ENCODE results near the gene GRIFIN.

Gene GRIFIN

DNA sequence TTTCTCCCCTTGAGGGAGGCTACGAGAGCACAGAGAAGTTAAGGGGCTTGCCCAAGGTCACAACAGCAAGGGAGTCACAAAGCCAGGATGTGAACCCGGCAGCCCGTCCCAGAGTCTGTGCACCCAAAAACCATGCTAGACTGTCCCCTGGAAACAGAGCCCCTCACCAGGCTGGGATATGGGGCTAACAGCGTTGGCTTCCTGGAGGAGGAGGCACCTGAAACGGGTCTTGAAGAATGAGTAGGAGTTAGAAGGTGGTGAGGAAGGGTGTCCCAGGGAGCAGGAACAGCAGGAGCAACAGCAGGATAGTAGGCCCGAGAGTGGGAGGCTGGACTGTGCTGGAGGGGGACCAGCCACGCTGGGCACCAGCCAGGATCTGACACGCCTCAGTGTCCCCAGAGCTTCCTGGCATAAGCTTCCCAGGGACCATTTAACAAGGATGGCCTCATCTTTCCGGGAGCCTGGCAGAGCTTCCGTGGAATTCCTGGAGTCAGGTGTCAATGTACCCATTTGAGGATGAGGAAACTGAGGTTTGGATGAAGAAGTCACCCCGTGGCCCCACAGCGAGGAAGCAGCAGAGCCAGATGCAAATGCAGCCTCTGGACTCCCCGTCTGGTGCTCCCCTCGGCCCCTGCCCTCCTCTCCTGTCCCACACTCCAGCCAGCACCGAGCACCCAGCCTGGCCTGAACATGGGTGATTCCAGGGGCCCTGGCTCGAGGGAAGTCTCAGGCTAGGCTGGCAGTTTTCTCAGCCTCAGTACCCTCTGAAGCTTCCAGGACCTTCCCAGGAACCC lies 3.3 kb upstream of the GRIFIN start:
- no peaks in the 10 kb centered on the region for H3K9me3 Mint-ChIP-seq
- no peak overlapping the region for H3K4me3 Mint-ChIP-seq
- ATAC-seq: no peak
- no peak for DNase-seq (ENCODE audit: low spot score in 2 of 2)
- peak overlapping the region; percentile 35 for H3K27ac Mint-ChIP-seq
- no peaks in the 10 kb centered on the region for H3K36me3 Mint-ChIP-seq
- H3K4me1 Mint-ChIP-seq: peaks cover 15% of the 10 kb centered on the region

DNA sequence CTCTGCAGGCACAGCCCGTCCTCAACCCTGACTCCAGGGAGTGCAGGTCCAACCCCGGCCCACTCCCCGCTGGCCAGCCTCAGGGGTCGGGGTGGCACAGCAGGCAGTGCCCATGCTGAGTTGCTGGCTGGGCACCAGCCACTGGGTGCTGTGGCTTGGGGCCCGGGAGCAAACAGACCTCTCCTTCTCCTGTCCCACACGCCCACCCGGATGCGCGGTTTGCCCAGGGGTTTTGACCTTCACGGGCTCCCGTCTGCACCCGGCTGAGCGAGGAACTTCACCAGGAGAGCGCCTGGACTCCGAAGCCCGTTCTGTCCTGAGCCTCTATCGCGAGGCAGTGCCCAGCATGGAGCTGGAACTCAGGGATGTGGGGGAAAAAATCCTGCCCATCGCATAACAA lies 2.6 kb upstream of the GRIFIN start:
- DNase-seq (ENCODE audit: low spot score in 2 of 2): no peak
- Mint-ChIP-seq H3K27ac (peak overlapping the region; percentile 35), H3K9me3 (no peaks in the 10 kb centered on the region), H3K4me1 (peaks cover 15% of the 10 kb centered on the region), H3K36me3 (no peaks in the 10 kb centered on the region), H3K4me3 (no peak overlapping the region)
- ATAC-seq: no peak

DNA sequence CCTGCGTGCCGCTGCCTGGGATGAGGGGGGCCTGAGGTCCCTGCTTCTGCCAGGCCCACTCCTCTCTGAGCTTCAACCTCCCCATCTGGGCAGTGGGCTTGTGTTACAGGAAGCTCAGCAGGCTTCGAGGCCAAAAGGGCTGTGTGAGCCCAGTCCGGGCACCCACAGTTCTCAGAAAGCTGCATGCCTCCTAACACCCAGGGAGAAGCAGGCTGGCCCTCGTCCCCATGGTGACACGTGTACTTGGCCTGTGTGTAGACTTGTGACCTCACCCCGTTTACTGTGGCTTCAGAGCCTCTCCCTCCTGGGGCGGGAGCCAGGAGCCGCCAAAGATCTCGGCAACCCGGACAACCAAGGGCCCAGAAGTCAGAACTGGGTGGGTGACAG lies 2.2 kb upstream of the GRIFIN start:
- H3K27ac Mint-ChIP-seq: peak overlapping the region; percentile 29
- H3K36me3 Mint-ChIP-seq: no peaks in the 10 kb centered on the region
- no peak for ATAC-seq
- H3K4me1 Mint-ChIP-seq: peaks cover 15% of the 10 kb centered on the region
- H3K4me3 Mint-ChIP-seq: peak overlapping the region; percentile 20
- DNase-seq (ENCODE audit: low spot score in 2 of 2): no peak
- no peaks in the 10 kb centered on the region for H3K9me3 Mint-ChIP-seq

DNA sequence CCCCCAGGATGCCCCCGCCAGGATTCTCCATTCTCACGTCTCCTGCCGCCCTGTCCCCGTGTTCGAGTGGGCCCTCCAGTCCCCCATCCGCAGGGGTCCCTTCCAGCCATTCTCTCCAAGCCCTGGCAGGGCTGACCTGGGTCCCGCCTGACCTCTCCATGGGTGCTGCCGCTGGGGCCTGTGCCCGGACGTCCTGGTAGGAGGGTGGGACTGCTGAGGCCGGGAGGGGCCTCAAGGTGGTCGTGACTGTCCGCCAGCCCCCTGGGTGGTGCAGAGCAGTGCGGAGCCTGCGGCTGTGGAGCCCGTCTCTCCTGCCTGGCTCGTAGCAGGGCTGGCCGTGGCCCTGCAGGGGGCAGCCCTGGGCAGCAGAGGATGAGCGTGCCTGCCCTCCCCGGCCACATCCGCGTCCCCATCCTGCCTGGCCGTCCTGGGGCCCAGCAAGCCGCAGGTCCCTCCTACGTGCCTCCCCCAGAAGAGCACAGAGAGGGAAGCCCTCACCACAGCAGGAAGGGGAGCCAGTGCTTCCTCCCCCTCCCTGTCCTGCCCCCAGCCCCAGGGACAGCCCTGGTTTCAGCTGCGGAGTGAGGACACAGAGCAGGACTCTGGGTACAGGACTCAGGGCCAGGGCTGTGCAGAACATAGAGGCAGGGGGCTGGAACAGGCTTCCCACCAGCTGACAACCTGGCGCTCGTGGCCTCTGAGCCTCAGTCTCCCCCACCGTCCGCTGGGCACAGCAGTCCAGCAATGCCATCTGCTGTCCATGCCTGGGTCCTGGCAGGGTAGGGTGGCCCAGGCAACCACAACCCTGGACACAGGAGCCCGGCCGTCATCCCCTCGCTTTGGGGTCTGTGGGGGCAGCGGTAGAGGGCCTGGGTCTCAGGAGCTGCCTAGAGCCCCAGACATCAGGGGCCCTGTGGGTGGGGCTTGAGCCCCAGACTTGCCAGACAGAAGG lies 1.5 kb upstream of the GRIFIN start:
- ATAC-seq: peak; percentile 96
- Mint-ChIP-seq H3K9me3 (no peaks in the 10 kb centered on the region), H3K27ac (peak overlapping the region; percentile 29), H3K36me3 (no peaks in the 10 kb centered on the region), H3K4me3 (peak overlapping the region; percentile 20), H3K4me1 (peaks cover 15% of the 10 kb centered on the region)
- DNase-seq (ENCODE audit: low spot score in 2 of 2): peak; percentile 68 to 81

DNA sequence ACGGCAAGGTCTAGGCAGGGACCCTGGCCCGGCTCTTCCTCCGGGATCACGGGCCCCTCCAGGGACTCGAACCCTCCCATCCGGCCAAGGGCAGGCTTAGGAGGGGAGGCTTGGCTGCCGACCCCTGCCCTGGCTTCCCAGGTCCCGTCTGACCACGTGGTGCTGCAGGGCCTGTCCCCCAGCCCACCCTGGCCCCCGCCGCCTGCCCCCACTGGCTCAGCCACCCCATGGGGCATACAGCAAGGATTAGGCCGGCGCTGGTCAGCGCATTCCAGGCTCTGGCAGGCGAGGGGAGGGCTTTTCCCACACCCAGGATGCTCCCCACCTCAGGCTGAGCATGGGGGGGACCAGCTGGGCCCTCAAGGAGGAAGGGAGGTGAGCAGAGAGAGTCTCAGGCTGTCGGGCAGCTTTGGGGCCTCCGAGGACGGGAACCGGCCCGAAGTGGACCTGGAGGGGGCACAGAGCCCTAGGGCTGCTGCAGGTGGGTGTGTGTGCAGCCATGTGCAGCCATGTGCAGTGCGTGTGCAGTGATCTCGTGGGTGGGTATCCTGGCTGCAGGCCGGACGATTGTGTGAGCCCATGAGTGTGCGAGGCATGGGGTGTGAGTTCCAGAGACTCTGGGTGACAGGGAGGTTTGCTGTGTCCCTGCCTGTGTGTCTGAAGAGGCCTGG lies 713 bp upstream of the GRIFIN start:
- Mint-ChIP-seq H3K27ac (no peak overlapping the region), H3K36me3 (no peaks in the 10 kb centered on the region), H3K4me1 (peaks cover 15% of the 10 kb centered on the region), H3K4me3 (peak overlapping the region; percentile 20), H3K9me3 (no peaks in the 10 kb centered on the region)
- DNase-seq (ENCODE audit: low spot score in 2 of 2) (no peak), ATAC-seq (no peak)

DNA sequence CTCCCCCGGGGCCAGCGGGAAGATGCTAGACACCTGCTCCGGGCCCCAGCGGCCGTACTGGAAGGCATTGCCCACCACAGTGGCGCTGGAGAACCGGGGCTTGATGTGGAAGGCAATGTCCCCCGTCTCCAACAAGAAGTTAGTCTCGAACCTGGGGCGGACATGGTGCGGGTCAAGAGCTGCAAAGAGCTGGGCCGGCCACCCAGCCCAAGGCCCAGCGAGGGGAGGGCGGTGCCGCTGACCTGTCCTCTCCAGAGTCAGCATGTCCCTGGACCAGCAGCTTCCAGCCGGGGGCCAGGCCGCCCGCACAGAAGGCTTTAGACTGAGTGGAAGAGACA lies 551 bp downstream of the GRIFIN start:
- ATAC-seq: no peak
- no peak for DNase-seq (ENCODE audit: low spot score in 2 of 2)
- Mint-ChIP-seq H3K4me1 (peaks cover 15% of the 10 kb centered on the region), H3K36me3 (peaks cover 2% of the 10 kb centered on the region), H3K9me3 (no peaks in the 10 kb centered on the region), H3K27ac (no peak overlapping the region), H3K4me3 (no peak overlapping the region)

DNA sequence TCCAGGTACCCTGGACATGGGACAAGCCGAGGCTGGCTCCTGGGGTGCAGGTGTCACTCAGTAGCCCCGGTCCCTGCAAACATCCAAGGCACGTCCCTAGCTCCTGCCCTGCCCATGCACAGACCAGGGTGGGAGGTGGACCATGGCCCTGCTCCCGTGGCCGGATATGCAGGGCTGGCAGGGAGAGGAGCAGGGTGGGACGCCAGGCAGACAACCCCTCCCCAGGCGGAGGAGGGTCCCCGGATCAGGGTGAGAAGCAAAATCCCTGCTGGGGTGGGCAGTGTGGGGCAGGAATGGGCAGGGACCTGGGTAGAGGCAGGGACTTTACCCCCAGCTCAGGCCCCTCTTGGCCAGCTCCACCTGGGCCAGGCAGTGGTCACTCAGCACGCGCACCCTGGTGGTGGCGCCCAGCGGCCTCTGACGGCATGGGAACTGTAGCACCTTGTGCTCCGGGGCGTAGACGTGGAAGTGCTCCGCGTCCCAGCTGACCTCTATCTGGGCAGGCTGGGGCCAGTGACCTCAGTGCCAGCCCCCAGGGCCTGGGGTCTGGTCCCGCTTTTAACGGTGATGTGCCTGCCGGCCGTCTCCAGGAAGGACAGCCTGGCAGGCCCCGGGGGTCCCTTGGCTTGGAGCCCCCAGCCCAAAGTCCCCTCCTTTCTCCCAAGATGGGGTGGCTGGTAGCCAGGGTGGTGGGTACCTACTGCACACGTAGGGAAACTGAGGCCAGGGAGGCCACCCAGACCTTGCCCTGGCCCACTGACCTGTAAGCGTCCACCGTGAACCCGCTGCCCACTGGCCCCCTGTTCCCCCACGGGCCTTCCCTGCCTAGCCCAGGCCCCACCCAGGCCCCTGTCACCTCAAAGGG lies 1.2 kb downstream of the GRIFIN start:
- Mint-ChIP-seq H3K4me3 (no peak overlapping the region), H3K36me3 (peaks cover 6% of the 10 kb centered on the region), H3K9me3 (no peaks in the 10 kb centered on the region), H3K27ac (no peak overlapping the region), H3K4me1 (peaks cover 15% of the 10 kb centered on the region)
- DNase-seq (ENCODE audit: low spot score in 2 of 2): no peak
- no peak for ATAC-seq

DNA sequence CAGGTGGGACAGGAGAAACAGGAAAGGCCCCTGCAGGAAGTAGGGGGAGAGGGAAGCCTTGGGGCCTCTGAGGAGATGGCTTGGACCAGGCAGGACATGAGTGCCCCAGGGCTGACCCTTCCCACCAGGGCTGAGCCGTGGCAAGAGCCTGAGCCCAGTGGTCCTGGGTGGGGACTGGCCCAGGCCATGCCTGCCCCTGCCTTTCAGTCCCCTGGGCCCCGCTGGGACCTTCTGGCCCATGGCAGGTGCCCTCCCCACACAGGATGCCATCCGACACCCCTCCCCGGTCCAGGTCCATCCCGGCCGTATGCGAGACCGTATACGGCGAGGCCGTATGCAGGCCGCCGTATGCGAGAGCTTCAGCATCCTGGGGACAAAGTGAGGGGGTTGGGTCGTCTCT lies 2.0 kb downstream of the GRIFIN start:
- no peaks in the 10 kb centered on the region for H3K9me3 Mint-ChIP-seq
- peaks cover 6% of the 10 kb centered on the region for H3K36me3 Mint-ChIP-seq
- peaks cover 16% of the 10 kb centered on the region for H3K4me1 Mint-ChIP-seq
- ATAC-seq: no peak
- H3K4me3 Mint-ChIP-seq: no peak overlapping the region
- DNase-seq (ENCODE audit: low spot score in 2 of 2): no peak
- H3K27ac Mint-ChIP-seq: no peak overlapping the region

DNA sequence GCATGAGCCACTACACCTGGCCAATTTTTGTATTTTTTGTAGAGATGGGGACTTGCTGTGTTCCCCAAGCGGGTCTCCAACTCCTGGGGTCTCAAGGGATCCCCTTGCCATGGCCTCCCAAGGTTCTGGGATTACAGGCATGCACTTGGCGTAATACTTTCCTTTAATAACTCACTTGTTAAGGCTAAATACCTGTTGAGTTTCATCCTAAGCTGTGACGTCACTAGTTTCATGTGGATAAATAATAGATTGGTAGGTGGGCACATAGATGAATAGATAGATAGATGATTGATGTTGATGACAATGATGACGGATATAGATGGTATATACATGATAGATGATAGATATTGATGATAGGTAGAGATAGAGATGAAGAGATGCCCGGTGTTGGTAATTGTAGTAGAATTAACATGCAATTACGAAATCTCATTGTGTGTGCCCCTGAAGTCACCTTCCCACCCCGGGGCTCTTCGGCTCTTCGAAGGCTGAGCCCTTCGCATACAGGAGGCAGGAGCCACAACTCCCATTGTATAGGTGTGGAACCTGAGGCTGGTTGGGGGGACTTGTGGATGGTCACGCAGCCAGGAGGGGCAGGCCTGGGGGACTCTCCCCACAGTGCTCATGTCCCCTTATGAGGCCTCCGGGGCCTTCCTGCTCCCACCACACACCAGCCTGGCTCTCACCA lies 2.6 kb downstream of the GRIFIN start:
- Mint-ChIP-seq H3K36me3 (peaks cover 6% of the 10 kb centered on the region), H3K9me3 (no peaks in the 10 kb centered on the region), H3K4me1 (peaks cover 22% of the 10 kb centered on the region), H3K27ac (no peak overlapping the region), H3K4me3 (no peak overlapping the region)
- no peak for DNase-seq (ENCODE audit: low spot score in 2 of 2)
- no peak for ATAC-seq

DNA sequence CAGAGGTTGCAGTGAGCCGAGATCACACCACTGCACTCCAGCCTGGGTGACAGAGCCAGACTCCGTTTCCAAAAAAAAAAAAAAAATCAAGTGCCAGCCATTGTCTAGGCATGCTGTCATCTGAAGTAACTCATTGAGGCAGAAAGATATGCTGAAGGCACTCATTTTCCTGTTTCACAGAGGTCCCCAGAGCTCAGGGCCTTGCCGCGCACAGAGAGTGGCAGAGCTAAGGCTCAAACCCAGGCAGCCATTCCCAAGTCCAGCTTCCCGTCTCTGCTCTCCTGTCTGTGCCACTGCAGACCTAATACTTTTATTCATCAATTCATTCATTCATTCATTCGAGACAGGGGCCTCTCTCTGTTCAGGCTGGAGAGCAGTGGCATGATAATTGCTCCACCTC lies 3.5 kb downstream of the GRIFIN start:
- DNase-seq (ENCODE audit: low spot score in 2 of 2) (no peak), ATAC-seq (no peak)
- Mint-ChIP-seq H3K4me1 (peaks cover 15% of the 10 kb centered on the region), H3K9me3 (no peaks in the 10 kb centered on the region), H3K27ac (no peak overlapping the region), H3K4me3 (no peak overlapping the region), H3K36me3 (peaks cover 6% of the 10 kb centered on the region)

DNA sequence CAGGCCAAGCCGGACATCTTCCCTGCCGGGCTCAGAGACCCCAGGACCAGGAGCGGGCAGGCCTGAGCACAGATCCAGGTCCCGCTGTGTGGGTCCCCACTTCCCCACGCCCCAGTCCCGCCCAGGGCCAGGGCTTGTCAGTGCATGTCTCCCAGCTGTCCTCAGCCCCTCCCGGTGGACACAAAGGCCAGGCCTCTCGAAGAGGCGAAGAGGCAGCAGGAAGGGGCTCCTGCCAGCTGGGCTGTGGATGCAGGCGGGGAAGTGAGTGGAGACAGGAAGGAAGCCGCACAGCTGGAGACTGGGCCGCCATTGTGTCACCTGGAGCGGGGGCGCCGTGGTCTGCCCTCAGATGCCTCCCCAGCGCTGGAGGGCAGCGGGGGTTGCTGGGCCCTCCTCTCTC lies 4.8 kb downstream of the GRIFIN start:
- DNase-seq (ENCODE audit: low spot score in 2 of 2) (no peak), ATAC-seq (no peak)
- Mint-ChIP-seq H3K27ac (no peak overlapping the region), H3K4me3 (no peak overlapping the region), H3K9me3 (no peaks in the 10 kb centered on the region), H3K4me1 (peaks cover 8% of the 10 kb centered on the region), H3K36me3 (peaks cover 6% of the 10 kb centered on the region)

DNA sequence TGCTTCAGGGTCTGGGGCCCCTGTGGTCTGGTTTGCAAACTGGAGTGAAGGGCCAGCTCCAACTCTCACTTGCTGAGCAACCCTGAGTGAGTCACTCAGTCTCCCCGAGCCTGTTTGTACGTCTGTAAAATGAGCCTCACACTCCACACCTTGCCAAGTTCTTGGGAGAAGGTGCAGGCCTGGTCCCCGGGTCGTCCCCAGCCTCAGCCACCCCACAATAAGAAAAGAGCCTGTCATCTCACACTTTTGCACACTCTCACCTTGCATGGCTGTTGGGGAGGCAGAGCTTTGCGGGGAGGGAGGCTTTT lies 5.2 kb downstream of the GRIFIN start:
- Mint-ChIP-seq H3K9me3 (no peaks in the 10 kb centered on the region), H3K36me3 (peaks cover 6% of the 10 kb centered on the region), H3K27ac (no peak overlapping the region), H3K4me1 (peaks cover 8% of the 10 kb centered on the region), H3K4me3 (no peak overlapping the region)
- ATAC-seq: no peak
- no peak for DNase-seq (ENCODE audit: low spot score in 2 of 2)

DNA sequence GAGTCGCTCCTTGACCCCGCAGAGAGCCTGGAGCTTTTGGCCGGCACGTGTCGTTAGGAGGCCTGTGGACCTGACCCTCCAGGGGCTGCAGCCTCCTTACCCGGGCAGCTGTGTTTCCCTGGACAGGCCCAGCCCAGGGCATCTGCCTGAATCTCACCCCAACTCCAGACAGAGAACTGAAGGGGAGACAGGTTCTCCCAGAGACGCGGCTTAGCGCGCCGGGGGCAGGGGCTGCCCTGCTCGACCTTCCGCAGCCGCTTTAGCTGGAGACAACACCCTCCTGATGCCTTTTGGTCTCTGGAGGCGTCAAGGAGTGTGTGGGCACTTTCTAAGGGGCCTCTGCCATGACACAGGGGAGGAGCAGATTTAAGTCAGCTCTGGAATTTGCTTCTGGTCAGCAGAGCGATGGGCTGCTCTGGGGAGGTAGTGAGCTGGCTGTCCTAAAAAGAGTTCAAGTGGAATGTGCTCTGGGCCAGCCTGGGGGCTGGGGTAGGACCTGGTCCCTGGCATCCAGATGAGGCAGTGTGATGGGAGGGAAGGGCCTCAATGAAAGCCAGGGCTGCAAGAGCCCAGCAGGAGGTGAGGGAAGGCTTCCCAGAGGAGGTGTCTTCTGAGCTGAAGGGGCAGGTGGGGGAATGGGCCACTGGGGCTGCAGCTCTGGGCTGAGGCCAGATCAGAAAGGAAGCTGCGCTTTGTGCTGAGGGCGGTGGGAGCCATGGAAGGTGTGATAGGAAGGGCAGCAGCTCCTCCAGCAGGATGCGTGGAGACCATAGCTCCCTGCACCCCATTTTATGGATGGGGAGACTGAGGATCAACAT lies 5.8 kb downstream of the GRIFIN start:
- Mint-ChIP-seq H3K4me3 (no peak overlapping the region), H3K27ac (no peak overlapping the region), H3K36me3 (peaks cover 6% of the 10 kb centered on the region), H3K9me3 (no peaks in the 10 kb centered on the region), H3K4me1 (peaks cover 8% of the 10 kb centered on the region)
- DNase-seq (ENCODE audit: low spot score in 2 of 2): no peak
- ATAC-seq: no peak

Data from stimulated activated effector memory CD8-positive, alpha-beta T cell treated with anti-CD3 and anti-CD28 coated beads, Interleukin-12 subunit alpha, Interleukin-12 subunit beta, amount 100 ng/mL, for 72 hours (primary cell).